GM23338 (cell line): ENCODE results near the gene KCNIP1. TPM values are rescaled to one million over a fixed set of nuclear protein-coding genes. Genes with fewer than 3 reads are reported as not detected.

Experiments
- ATAC-seq: fragments of 200-7000 bp; cut with Tn5 transposase; 3 replicates; pipeline ENCODE4 v1.9.1; 2020
- DNase-seq: peaks from one replicate; pipeline ENCODE4 v3.0.0-alpha.2; 2015; ENCODE audit warnings: low spot score
- H2AFZ ChIP-seq: fragments of 200-600 bp; sonication (generic); 2 replicates; pipeline ENCODE4 v1.8.0; 2016; ENCODE audit warnings: antibody characterized with exemption, mild to moderate bottlenecking, moderate library complexity
- H3F3A ChIP-seq: fragments of 200-600 bp; sonication (generic); replicated peaks from 2 replicates; pipeline ENCODE4 v1.8.0; 2017; ENCODE audit warnings: antibody characterized with exemption, mixed run types, low read depth
- H3K27ac ChIP-seq: fragments of 200-600 bp; sonication (generic); 2 replicates; pipeline ENCODE4 v1.6.1; 2016; ENCODE audit warnings: low read depth
- H3K27me3 ChIP-seq: fragments of 200-600 bp; sonication (generic); 2 replicates; pipeline ENCODE4 v1.8.0; 2016; ENCODE audit warnings: mild to moderate bottlenecking, mixed run types, moderate library complexity; ENCODE audit not compliant: insufficient read depth
- H3K36me3 ChIP-seq: fragments of 200-600 bp; sonication (generic); 2 replicates; pipeline ENCODE4 v1.8.0; 2016; ENCODE audit warnings: mild to moderate bottlenecking; ENCODE audit not compliant: insufficient read depth
- H3K4me1 ChIP-seq: fragments of 200-600 bp; sonication (generic); 2 replicates; pipeline ENCODE4 v1.8.0; 2016; ENCODE audit warnings: mild to moderate bottlenecking, moderate library complexity; ENCODE audit not compliant: insufficient read depth
- H3K4me2 ChIP-seq: fragments of 200-600 bp; sonication (generic); 2 replicates; pipeline ENCODE4 v1.7.1; 2017; ENCODE audit warnings: mixed run types
- H3K4me3 ChIP-seq: fragments of 200-600 bp; sonication (generic); 2 replicates; pipeline ENCODE4 v1.6.1; 2016; ENCODE audit warnings: mixed run types
- H3K79me2 ChIP-seq: fragments of 200-600 bp; sonication (generic); replicated peaks from 2 replicates; pipeline ENCODE4 v1.8.0; 2017; ENCODE audit warnings: mild to moderate bottlenecking; ENCODE audit not compliant: insufficient read depth
- H3K9me2 ChIP-seq: fragments of 200-600 bp; sonication (generic); 2 replicates; pipeline ENCODE4 v1.8.0; 2017; ENCODE audit not compliant: insufficient read depth
- H4K20me1 ChIP-seq: fragments of 200-600 bp; sonication (generic); replicated peaks from 2 replicates; pipeline ENCODE4 v1.8.0; 2017; ENCODE audit warnings: mild to moderate bottlenecking; ENCODE audit not compliant: insufficient read depth
- H3K27ac Mint-ChIP-seq: 2 replicates; pipeline ENCODE4 v1.8.0; 2020; ENCODE audit warnings: inconsistent platforms, mild to moderate bottlenecking, moderate library complexity, mixed read lengths
- H3K27me3 Mint-ChIP-seq: 3 replicates; pipeline ENCODE4 v1.8.0; 2022; ENCODE audit warnings: low read depth, mild to moderate bottlenecking, moderate library complexity, mixed read lengths, inconsistent platforms; ENCODE audit not compliant: insufficient read depth, poor library complexity
- H3K36me3 Mint-ChIP-seq: 3 replicates; pipeline ENCODE4 v1.8.0; 2021; ENCODE audit warnings: low read depth, mild to moderate bottlenecking, inconsistent platforms, moderate library complexity, mixed read lengths
- H3K4me1 Mint-ChIP-seq: 3 replicates; pipeline ENCODE4 v1.8.0; 2020; ENCODE audit warnings: mild to moderate bottlenecking, inconsistent platforms, mixed read lengths
- H3K4me3 Mint-ChIP-seq: 3 replicates; pipeline ENCODE4 v1.8.0; 2021; ENCODE audit warnings: moderate library complexity, mild to moderate bottlenecking, inconsistent platforms, mixed read lengths
- H3K9me3 Mint-ChIP-seq: 3 replicates; pipeline ENCODE4 v1.8.0; 2020; ENCODE audit warnings: moderate library complexity, mild to moderate bottlenecking, inconsistent platforms, mixed read lengths
- CREB1 ChIP-seq: fragments of 250-450 bp; sonication (Bioruptor Pico); IDR thresholded peaks from 2 replicates; pipeline ENCODE4 v1.5.0; 2020; ENCODE audit warnings: low read depth, mild to moderate bottlenecking, moderate library complexity
- CTCF ChIP-seq, 2 experiments: fragments of 200-600 bp in 1 of 2; sonication (generic) in 1 of 2; conservative IDR thresholded peaks; 2 replicates each; pipeline versions ENCODE4 v1.5.1 to v1.6.1; 2016 to 2017; ENCODE audit warnings: antibody characterized with exemption in 2 of 2, low read depth in 2 of 2, mild to moderate bottlenecking in 2 of 2, moderate library complexity in 1 of 2
- ETS1 ChIP-seq: IDR thresholded peaks from 2 replicates; pipeline ENCODE4 v1.6.1; 2016; ENCODE audit warnings: antibody characterized with exemption
- EZH2 ChIP-seq: fragments of 200-600 bp; sonication (generic); IDR thresholded peaks from one replicate; pipeline ENCODE4 v1.8.0; 2017; ENCODE audit warnings: antibody characterized with exemption, mild to moderate bottlenecking, low read depth; ENCODE audit not compliant: unreplicated experiment
- EZH2phosphoT487 ChIP-seq: fragments of 200-600 bp; sonication (generic); IDR thresholded peaks from one replicate; pipeline ENCODE4 v1.8.1; 2018; ENCODE audit warnings: antibody characterized with exemption; ENCODE audit not compliant: unreplicated experiment
- JUNB ChIP-seq: IDR thresholded peaks from one replicate; pipeline ENCODE4 v1.6.1; 2016; ENCODE audit warnings: antibody characterized with exemption; ENCODE audit not compliant: unreplicated experiment
- NANOG ChIP-seq: IDR thresholded peaks from 2 replicates; pipeline ENCODE4 v1.6.1; 2016; ENCODE audit warnings: antibody characterized with exemption, borderline replicate concordance
- POLR2AphosphoS5 ChIP-seq: IDR thresholded peaks from 2 replicates; pipeline ENCODE4 v1.6.1; 2016; ENCODE audit warnings: antibody characterized with exemption, low read depth
- REST ChIP-seq: IDR thresholded peaks from one replicate; pipeline ENCODE4 v1.6.1; 2018; ENCODE audit warnings: antibody characterized with exemption; ENCODE audit not compliant: unreplicated experiment
- STAT1 ChIP-seq: IDR thresholded peaks from one replicate; pipeline ENCODE4 v1.6.1; 2016; ENCODE audit warnings: antibody characterized with exemption; ENCODE audit not compliant: unreplicated experiment
- ZNF114 ChIP-seq: fragments of 250-450 bp; sonication (Bioruptor Pico); IDR thresholded peaks from 2 replicates; pipeline ENCODE4 v1.5.0; 2020; ENCODE audit warnings: mild to moderate bottlenecking, moderate library complexity
- ZNF331 ChIP-seq: fragments of 250-450 bp; sonication (Bioruptor Pico); IDR thresholded peaks from 2 replicates; pipeline ENCODE4 v1.5.0; 2020; ENCODE audit warnings: low read depth, mild to moderate bottlenecking, moderate library complexity
- ZNF462 ChIP-seq: fragments of 250-450 bp; sonication (Bioruptor Pico); IDR thresholded peaks from 2 replicates; pipeline ENCODE4 v1.5.0; 2020; ENCODE audit warnings: mild to moderate bottlenecking, moderate library complexity
- polyA plus RNA-seq: library from polyadenylated mRNA; unstranded; fragments of >200 nt; fragmentation: Nextera tagmentation; extraction: Ambion mirVana; gene quantifications from 2 replicates; pipeline ENCODE4 v1.2.1, GENCODE V29; 2016
- total RNA-seq: library from RNA; depleted of rRNA; stranded (reverse); fragments of >200 nt; shearing (Covaris generic); gene quantifications from 2 replicates; pipeline ENCODE4 v1.2.3, GENCODE V29; 2014

The KCNIP1 gene
- total and polyA plus RNA-seq, 2 experiments from 2014 or later = 0.31 to 0.87 TPM

- H3K27ac Mint-ChIP-seq = no peak overlapping the region
- peaks cover 10% of the 10 kb centered on the region for H3K4me1 ChIP-seq
- peaks cover 15% of the 10 kb centered on the region for H3K27me3 Mint-ChIP-seq
- H3F3A ChIP-seq = no peaks in the 10 kb centered on the region
- ATAC-seq (no peak), DNase-seq (no peak)
- no peak overlapping the region for H3K4me3 ChIP-seq
- H3K36me3 Mint-ChIP-seq = peaks cover 3% of the 10 kb centered on the region; the same call in 1 of the 3 replicates
- H3K27me3 ChIP-seq = no peaks in the 10 kb centered on the region
- no peak overlapping the region for H3K4me2 ChIP-seq
- no peak overlapping the region for H3K4me3 Mint-ChIP-seq
- peaks cover 9% of the 10 kb centered on the region for H3K4me1 Mint-ChIP-seq
- no peak overlapping the region for H3K27ac ChIP-seq
- H3K9me2 ChIP-seq = peaks cover 9% of the 10 kb centered on the region; the same call in 1 of the 2 replicates
- H3K9me3 Mint-ChIP-seq = peaks cover 6% of the 10 kb centered on the region; the same call in 2 of the 3 replicates
- H3K79me2 ChIP-seq = no peaks in the 10 kb centered on the region
- no peaks in the 10 kb centered on the region for H4K20me1 ChIP-seq
- TF ChIP-seq POLR2AphosphoS5 = no peak
- TF ChIP-seq ZNF331 = no peak
- TF ChIP-seq CTCF (conservative IDR thresholded peaks at IDR 0.05; ENCODE audit: low read depth in 2 of 2) = no peak
- no peak for TF ChIP-seq CREB1 (CRISPR knock-in tag)
- TF ChIP-seq ZNF114 = no peak
- TF ChIP-seq JUNB = no peak
- no peak for TF ChIP-seq NANOG
- TF ChIP-seq ZNF462 (CRISPR knock-in tag) = no peak
- TF ChIP-seq EZH2 = no peak
- TF ChIP-seq EZH2phosphoT487 = no peak
- no peak for TF ChIP-seq REST
- no peak for TF ChIP-seq ETS1
- TF ChIP-seq STAT1 = no peak
- no peaks in the 10 kb centered on the region; the same call in 1 of the 2 replicates for H3K36me3 ChIP-seq
- no peak overlapping the region for H2AFZ ChIP-seq
These were observed 151.7 kb downstream of the KCNIP1 start for GRCh38 chr5:170655476-170655875.
